HepG2 (cell line): Measurements from ENCODE around the gene NIPAL4. TPM values are rescaled to one million over a fixed set of nuclear protein-coding genes. Genes with fewer than 3 reads are reported as not detected.

Experiments used
- ATAC-seq: fragments of 200-7000 bp; cut with Tn5 transposase; 3 replicates; pipeline ENCODE4 v1.9.1; 2020; ENCODE audit warnings: mild to moderate bottlenecking, moderate library complexity
- BruUV-seq: library from RNA; stranded (reverse); fragments of 400-500 nt; replicated peaks from 2 replicates; lab custom pipeline; 2021; lab: Mats Ljungman, UMichigan
- CTCF ChIA-PET: fragments of 300-600 bp; formaldehyde crosslinking; extraction: SDS; loops from one replicate; lab custom pipeline; 2021; ENCODE audit warnings: low total read pairs, inconsistent platforms, low intra/inter-chr PET ratio; lab: Yijun Ruan, JAX
- POLR2A ChIA-PET: fragments of 350-600 bp; sonication (Branson Sonifier 250); formaldehyde crosslinking; loops from one replicate; lab custom pipeline; 2020; ENCODE audit warnings: antibody characterized with exemption, inconsistent platforms; lab: Yijun Ruan, JAX
- DNase-seq: peaks from one replicate; pipeline ENCODE4 v3.0.0-alpha.2; 2015; ENCODE audit warnings: low spot score
- FAIRE-seq: peaks from 3 replicates; lab custom pipeline; 2011; peaks lifted over from hg19 to GRCh38; lab: Jason Lieb, UNC
- H2AFZ ChIP-seq: one replicate; pipeline ENCODE4 v1.6.1; 2011; ENCODE audit warnings: low read length, inconsistent platforms
- H3K27ac ChIP-seq: fragments of 300-600 bp; 3 replicates; pipeline ENCODE4 v1.8.0; 2011; ENCODE audit warnings: mixed run types, mild to moderate bottlenecking, mixed read lengths, low read length, inconsistent platforms; ENCODE audit not compliant: insufficient read depth; ENCODE audit errors: extremely low read length
- H3K27me3 ChIP-seq, 2 experiments: fragments of 200-600 bp in 1 of 2; 2 replicates in 1 of 2; 3 replicates in 1 of 2; pipeline versions ENCODE4 v1.6.0 to v1.8.0; 2011; ENCODE audit warnings: low read length in 2 of 2, mild to moderate bottlenecking in 2 of 2, moderate library complexity in 2 of 2, inconsistent platforms in 1 of 2; ENCODE audit not compliant: insufficient read depth in 2 of 2, control insufficient read depth in 1 of 2
- H3K36me3 ChIP-seq, 2 experiments: fragments of 200-600 bp in 1 of 2; replicated peaks in 1 of 2; 2 replicates in 1 of 2; 3 replicates in 1 of 2; pipeline versions ENCODE4 v1.5.1 to v1.8.0; 2011; ENCODE audit warnings: low read length in 2 of 2, inconsistent platforms in 1 of 2; ENCODE audit not compliant: insufficient read depth in 2 of 2, control insufficient read depth in 1 of 2
- H3K4me1 ChIP-seq: 2 replicates; pipeline ENCODE4 v1.5.1; 2012; ENCODE audit warnings: low read length, inconsistent platforms; ENCODE audit not compliant: insufficient read depth
- H3K4me2 ChIP-seq: 2 replicates; pipeline ENCODE4 v1.6.0; 2011; ENCODE audit warnings: low read depth, low read length, inconsistent platforms
- H3K4me3 ChIP-seq, 3 experiments: fragments of 200-600 bp in 1 of 3; sonication (generic), shearing (Covaris generic) in 1 of 3; replicated peaks in 1 of 3; 2 replicates each; pipeline ENCODE4 v1.5.1; 2011 to 2016; ENCODE audit warnings: low read length in 3 of 3, inconsistent platforms in 2 of 3, low read depth in 2 of 3, mild to moderate bottlenecking in 2 of 3, control low read depth in 1 of 3, mixed read lengths in 1 of 3; ENCODE audit not compliant: insufficient read depth in 1 of 3
- H3K79me2 ChIP-seq: one replicate; pipeline ENCODE4 v1.6.1; 2011; ENCODE audit warnings: low read length, inconsistent platforms; ENCODE audit not compliant: insufficient read depth
- H3K9ac ChIP-seq: 2 replicates; pipeline ENCODE4 v1.6.0; 2011; ENCODE audit warnings: mild to moderate bottlenecking, low read depth, low read length, inconsistent platforms; ENCODE audit not compliant: insufficient read depth
- H3K9me3 ChIP-seq: 2 replicates; pipeline ENCODE4 v1.5.1; 2012; ENCODE audit warnings: mild to moderate bottlenecking, low read length
- H4K20me1 ChIP-seq: 2 replicates; pipeline ENCODE4 v1.6.0; 2011; ENCODE audit warnings: inconsistent platforms, mild to moderate bottlenecking, low read length, moderate library complexity; ENCODE audit not compliant: insufficient read depth
- ELK4 ChIP-seq: sonication (generic); formaldehyde crosslinking; IDR thresholded peaks from 2 replicates; pipeline ENCODE4 v1.9.0; 2021; ENCODE audit warnings: missing genetic modification reagents, borderline replicate concordance
- HNF4A ChIP-seq: sonication (generic); formaldehyde crosslinking; IDR thresholded peaks from 2 replicates; pipeline ENCODE4 v1.4.0; 2020; ENCODE audit warnings: missing genetic modification reagents
- IKZF1 ChIP-seq: fragments of 450-650 bp; IDR thresholded peaks from 2 replicates; pipeline ENCODE4 v1.7.1; 2016
- NR2C2 ChIP-seq: sonication (generic); formaldehyde crosslinking; IDR thresholded peaks from 2 replicates; pipeline ENCODE4 v1.4.0; 2020; ENCODE audit warnings: missing genetic modification reagents, mild to moderate bottlenecking, moderate library complexity, borderline replicate concordance
- TIGD3 ChIP-seq: sonication (generic); formaldehyde crosslinking; IDR thresholded peaks from 2 replicates; pipeline ENCODE4 v1.5.1; 2020; ENCODE audit warnings: mild to moderate bottlenecking, missing genetic modification reagents, borderline replicate concordance
- TSC22D2 ChIP-seq: sonication (generic); formaldehyde crosslinking; IDR thresholded peaks from 2 replicates; pipeline ENCODE4 v1.5.1; 2020; ENCODE audit warnings: missing genetic modification reagents, mild to moderate bottlenecking, borderline replicate concordance
- ZBTB2 ChIP-seq: sonication (generic); formaldehyde crosslinking; IDR thresholded peaks from 2 replicates; pipeline ENCODE4 v1.8.0; 2022; ENCODE audit warnings: low read depth, missing genetic modification reagents
- ZNF30 ChIP-seq: sonication (generic); formaldehyde crosslinking; IDR thresholded peaks from 2 replicates; pipeline ENCODE4 v1.5.0; 2020; ENCODE audit warnings: mild to moderate bottlenecking, missing genetic modification reagents
- ZNF407 ChIP-seq: sonication (generic); formaldehyde crosslinking; IDR thresholded peaks from one replicate; pipeline ENCODE4 v1.5.1; 2020; ENCODE audit warnings: mild to moderate bottlenecking, missing genetic modification reagents; ENCODE audit errors: not compliant biosample characterization
- ZNF614 ChIP-seq: IDR thresholded peaks from 2 replicates; pipeline ENCODE4 v1.6.1; 2018; ENCODE audit warnings: missing biosample characterization, missing genetic modification reagents, inconsistent platforms, borderline replicate concordance
- ZNF652 ChIP-seq: IDR thresholded peaks from 2 replicates; pipeline ENCODE4 v1.6.1; 2016; ENCODE audit warnings: low read depth, borderline replicate concordance
- ZSCAN25 ChIP-seq: sonication (generic); formaldehyde crosslinking; IDR thresholded peaks from 2 replicates; pipeline ENCODE4 v1.8.0; 2022; ENCODE audit warnings: mild to moderate bottlenecking, missing genetic modification reagents
- WGBS: methylation state at CpG from one replicate; pipeline ENCODE4 v1.1.6; 2017; ENCODE audit warnings: low lambda C conversion rate; 5-methylcytosine and 5-hydroxymethylcytosine counted together
- in situ Hi-C: cut with HindIII; loops from 2 replicates; pipeline ENCODE4 v1.10.0; 2017; ENCODE audit warnings: low pct_unique_long_range_greater_than_20kb; ENCODE audit not compliant: extremely low pct_ligation_motif_present
- intact Hi-C: fragments of 100-400 bp; cut with micrococcal nuclease; formaldehyde crosslinking; loops from one replicate; pipeline ENCODE4 v1.10.0; 2022; ENCODE audit not compliant: unreplicated experiment
- polyA plus RNA-seq, 8 experiments: library from polyadenylated mRNA; depleted of rRNA in 3 of 8; stranded (reverse) in 7 of 8; unstranded in 1 of 8; fragments of >200 nt; fragmentation: Illumina TruSeq in 4 of 8; extraction: Trizol in 4 of 8; gene quantifications; 2 replicates each; pipeline versions ENCODE4 v1.2.1 to v1.2.3, GENCODE V29; 2011 to 2016; ENCODE audit warnings: low read depth in 4 of 8, missing spikeins in 1 of 8, mixed read lengths in 1 of 8; ENCODE audit not compliant: insufficient read depth in 1 of 8
- total RNA-seq, 5 experiments: library from RNA; depleted of rRNA; stranded (reverse); fragments of >200 nt; fragmentation: Illumina TruSeq; extraction: Trizol; gene quantifications; 2 replicates each; pipeline ENCODE4 v1.2.3, GENCODE V29; 2016; ENCODE audit warnings: low read depth in 1 of 5

NIPAL4 gene
- total and polyA plus RNA-seq, 2 of the 13 experiments (the other 11 are each of a cell fraction or from before 2014, with no cell fraction given): not detected

- DNase-seq: no peak
- Histone ChIP-seq H3K9ac (no peak overlapping the region), H3K36me3 (no peaks in the 10 kb centered on the region), H3K4me2 (no peak overlapping the region), H3K4me3 (no peak overlapping the region), H3K27ac (no peak overlapping the region), H4K20me1 (no peaks in the 10 kb centered on the region), H3K79me2 (no peaks in the 10 kb centered on the region), H3K9me3 (no peaks in the 10 kb centered on the region), H2AFZ (no peak overlapping the region)
- WGBS: 69% methylated on average over 4 of the region's 8 CpGs
- peak; percentile 40 for ATAC-seq
- intact Hi-C loops: no loop called here
- BruUV-seq: no TSS peak
- CTCF ChIA-PET: no interaction called here
- TF ChIP-seq ZNF407 (CRISPR knock-in tag) (peak; percentile 39), ZNF614 (no peak), TSC22D2 (no peak), ZSCAN25 (CRISPR knock-in tag) (peak; percentile 51; the same call in 1 of the 2 replicates), IKZF1 (no peak), ZBTB2 (CRISPR knock-in tag) (no peak), ZNF652 (CRISPR knock-in tag) (no peak), TIGD3 (CRISPR knock-in tag) (no peak), NR2C2 (CRISPR knock-in tag) (no peak), HNF4A (CRISPR knock-in tag) (no peak), ZNF30 (CRISPR knock-in tag) (no peak), ELK4 (CRISPR knock-in tag) (no peak)
- TF ChIP-seq, all 625 proteins: peak for 2
- Histone ChIP-seq H3K27me3 (no peaks in the 10 kb centered on the region), H3K4me1 (peaks cover 34% of the 10 kb centered on the region)
- POLR2A ChIA-PET: interaction anchor here (1.3 to 1.4 kb wide), 2 partner anchors 26 to 343 kb away, joined by 3 read pairs; partner anchors contain the start of gene MED7
- FAIRE-seq: no peak
- in situ Hi-C loops: no loop called here
These were observed 26.2 kb downstream of the NIPAL4 start for GRCh38 chr5:157486221-157486681.
